Dermis blood vessel endothelial cell (primary cell): ENCODE data around the gene ABCA13. TPM values are rescaled to one million over a fixed set of nuclear protein-coding genes. Genes with fewer than 3 reads are reported as not detected.
"Not testable (repeated sequence)": the region's sequence is repeated elsewhere in the genome, so short reads cannot be mapped to it uniquely, and the experiment has no call there.

Experiments used
- DNase-seq: peaks from one replicate; pipeline ENCODE4 v3.0.0; 2010
- total RNA-seq: library from RNA; depleted of rRNA; stranded (reverse); fragments of >200 nt; gene quantifications from 2 replicates; pipeline ENCODE4 v1.2.3, GENCODE V29; 2014

Gene ABCA13
- total RNA-seq, 1 donor from 2014 or later, result under 0.01 TPM

DNA sequence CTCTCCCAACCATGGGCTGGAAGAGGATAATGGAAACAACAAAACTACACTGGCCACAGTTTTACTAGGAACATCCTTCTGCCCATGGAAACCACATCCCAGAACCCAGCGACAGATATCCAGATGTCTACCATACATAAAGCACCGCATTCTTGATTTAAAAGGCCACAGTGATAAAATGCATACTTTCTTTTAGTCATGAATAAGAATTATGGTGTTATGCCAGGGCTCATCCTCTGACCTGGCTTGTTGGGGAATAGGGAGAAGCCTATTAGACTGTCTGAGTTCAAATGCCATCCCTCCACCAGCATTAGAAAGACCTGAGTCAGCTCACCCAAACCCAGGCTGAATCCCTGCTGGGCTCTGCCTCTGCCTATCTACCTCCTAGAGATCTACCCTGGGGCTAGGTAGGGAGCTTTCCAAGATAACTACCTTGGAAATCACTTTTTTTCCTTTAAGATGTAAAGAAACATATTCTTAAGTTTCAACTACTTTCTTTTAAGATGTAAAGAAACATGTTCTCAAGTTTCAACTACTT is 5.2 kb downstream of the ABCA13 start:
- DNase-seq, result no peak

- no peak for DNase-seq
Observed at GRCh38 chr7:48177271-48177670, 6.0 kb downstream of the ABCA13 start.

GRCh38 chr7:48179496-48180030 is 8.3 kb downstream of the ABCA13 start:
- DNase-seq, result no peak

DNA sequence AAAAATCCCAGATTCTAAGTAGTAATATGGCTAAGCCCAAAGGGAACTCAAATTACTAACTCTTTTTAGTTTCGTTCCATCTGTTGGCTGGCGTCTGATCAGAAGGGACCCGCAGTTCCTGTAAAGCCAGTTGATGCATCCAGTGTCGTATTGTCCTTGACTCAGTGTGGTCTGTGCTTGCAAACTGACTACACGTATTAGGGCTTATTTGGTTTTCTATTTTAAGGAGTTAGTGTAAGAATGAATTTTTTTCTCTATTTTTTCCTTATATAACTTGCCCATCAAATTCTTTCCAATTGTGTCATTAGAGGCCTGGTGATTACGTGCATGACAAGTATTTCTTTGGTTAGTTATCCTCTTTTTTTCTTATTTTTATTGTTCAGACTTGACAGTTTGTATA is 9.7 kb downstream of the ABCA13 start:
- DNase-seq, result no peak

- peak; percentile 22 for DNase-seq
Observed at GRCh38 chr7:48182718-48183369, 11.6 kb downstream of the ABCA13 start.

DNA sequence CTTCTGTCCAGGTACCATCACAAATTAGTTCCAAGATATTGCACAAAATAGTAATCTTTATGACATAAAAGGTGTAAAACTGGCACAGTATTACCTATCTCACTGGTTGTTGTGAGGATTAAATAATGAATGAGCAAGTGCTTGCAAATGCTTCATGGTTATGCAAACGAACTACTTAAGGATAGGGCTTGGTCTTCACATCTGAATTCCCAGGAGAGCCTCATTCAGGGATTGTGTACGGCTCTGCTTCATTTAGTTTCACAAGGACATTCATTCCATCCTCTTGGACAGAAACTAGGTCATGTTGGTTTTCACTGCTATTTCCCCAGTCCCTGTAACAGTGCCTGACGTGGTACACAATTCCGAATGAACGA is 12.1 kb downstream of the ABCA13 start:
- DNase-seq, result no peak

- no peak for DNase-seq
Observed at GRCh38 chr7:48183965-48184364, 12.7 kb downstream of the ABCA13 start.

GRCh38 chr7:48188776-48189520 is 17.7 kb downstream of the ABCA13 start:
- DNase-seq, result no peak

DNA sequence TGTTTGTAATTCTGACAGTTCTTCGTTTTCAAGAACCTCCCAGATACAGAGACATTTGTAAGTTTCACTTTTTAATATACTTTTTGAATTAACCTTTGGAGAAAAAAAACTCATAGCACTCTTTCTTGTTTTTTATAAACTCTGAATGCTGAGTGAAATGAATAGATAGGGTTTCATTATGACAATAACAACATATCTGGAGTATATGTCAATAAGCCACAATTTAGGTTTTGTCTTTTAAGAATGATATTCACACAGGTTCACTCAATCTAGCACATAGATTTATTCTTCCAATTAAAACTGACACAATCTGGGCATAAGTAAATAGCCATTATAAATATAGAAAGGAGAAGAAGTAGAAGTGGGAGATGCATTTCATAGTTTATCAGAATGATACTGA is 21.7 kb downstream of the ABCA13 start:
- DNase-seq, result no peak

GRCh38 chr7:48193421-48193820 is 22.2 kb downstream of the ABCA13 start:
- DNase-seq, result no peak

- not testable (repeated sequence) for DNase-seq
Observed at GRCh38 chr7:48200946-48201589, 29.8 kb downstream of the ABCA13 start.

DNA sequence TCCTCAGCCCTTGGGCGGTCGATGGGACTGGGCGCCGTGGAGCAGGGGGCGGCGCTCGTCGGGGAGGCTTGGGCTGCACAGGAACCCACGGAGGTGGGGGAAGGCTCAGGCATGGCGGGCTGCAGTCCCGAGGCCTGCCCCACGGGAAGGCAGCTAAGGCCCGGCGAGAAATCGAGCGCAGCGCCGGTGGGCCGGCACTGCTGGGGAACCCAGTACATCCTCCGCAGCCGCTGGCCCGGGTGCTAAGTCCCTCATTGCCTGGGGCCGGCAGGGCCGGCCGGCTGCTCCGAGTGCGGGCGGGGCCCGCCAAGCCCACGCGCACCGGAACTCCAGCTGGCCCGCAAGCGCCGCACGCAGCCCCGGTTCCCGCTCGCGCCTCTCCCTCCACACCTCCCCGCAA is 31.7 kb downstream of the ABCA13 start:
- DNase-seq, result not testable (repeated sequence)

- DNase-seq, result no peak
Observed at GRCh38 chr7:48207155-48207675, 36.0 kb downstream of the ABCA13 start.

DNA sequence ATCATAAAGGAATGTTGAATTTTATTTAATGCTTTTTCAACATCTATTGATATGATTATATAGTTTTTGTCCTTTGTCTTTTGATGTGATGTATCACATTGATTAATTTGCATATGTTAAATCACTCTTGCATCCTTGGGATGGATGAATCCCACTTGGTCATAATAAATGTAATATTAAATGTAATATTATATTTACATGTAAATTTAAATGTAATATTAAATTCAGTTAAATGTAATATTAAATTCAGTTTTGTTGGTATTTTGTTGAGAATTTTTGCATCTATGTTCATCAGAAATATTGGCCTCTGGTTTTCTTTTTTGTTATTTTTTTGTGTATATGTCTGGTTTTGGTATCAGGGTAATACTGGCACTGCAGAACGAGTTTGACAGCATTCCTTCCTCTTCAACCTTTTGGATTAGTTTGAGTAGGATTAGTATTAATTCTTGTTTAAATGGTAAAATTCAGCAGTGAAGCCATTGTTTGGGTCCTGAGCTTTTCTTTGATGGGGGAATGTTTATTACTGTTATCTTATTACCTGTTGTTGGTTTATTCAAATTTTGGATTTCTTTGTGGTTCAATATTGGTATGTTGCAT is 37.8 kb downstream of the ABCA13 start:
- DNase-seq, result no peak

GRCh38 chr7:48213226-48213625 is 42.0 kb downstream of the ABCA13 start:
- DNase-seq, result no peak

- DNase-seq, result no peak
Observed at GRCh38 chr7:48217266-48217665, 46.0 kb downstream of the ABCA13 start.

DNA sequence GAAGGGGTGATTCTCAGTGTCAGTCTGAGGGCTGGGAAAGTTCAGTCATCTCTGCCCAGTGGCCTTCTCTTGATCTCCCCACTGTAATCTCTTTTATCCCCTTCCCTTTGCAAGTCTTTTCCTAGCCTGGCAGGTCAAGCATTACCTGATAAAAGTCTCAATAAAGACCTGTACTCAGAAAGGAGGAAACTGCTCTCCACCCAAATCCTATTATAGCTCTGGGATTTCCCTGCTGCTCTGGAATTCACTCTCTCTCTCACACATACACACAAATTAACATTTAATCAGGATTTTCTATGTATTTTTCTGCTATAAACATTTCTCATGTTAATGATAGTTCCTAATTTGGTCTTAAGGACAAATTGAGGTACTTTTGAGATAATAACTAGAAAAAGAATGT is 46.5 kb downstream of the ABCA13 start:
- DNase-seq, result no peak

DNA sequence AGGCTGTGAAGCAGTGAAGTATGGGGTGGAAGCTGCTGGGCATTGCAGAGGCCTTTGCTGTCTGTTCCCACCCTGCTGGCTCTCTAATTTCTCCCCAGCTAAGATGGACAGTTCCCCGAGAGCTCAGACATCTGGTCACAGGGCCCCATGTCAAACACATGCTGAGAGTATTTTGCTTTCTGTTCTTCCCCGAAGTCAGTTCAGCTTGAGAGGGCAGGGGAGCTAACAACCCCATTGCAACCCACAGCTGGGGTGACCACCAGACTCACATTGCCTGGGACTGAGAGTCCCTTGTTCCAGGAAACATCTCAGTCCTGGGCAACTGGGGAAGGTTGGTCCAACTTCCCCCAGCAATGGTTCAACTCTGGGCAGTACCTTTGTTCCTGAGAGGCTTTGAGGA is 52.8 kb downstream of the ABCA13 start:
- no peak for DNase-seq

GRCh38 chr7:48225101-48225500 is 53.8 kb downstream of the ABCA13 start:
- DNase-seq, result no peak

GRCh38 chr7:48237354-48237753 is 66.1 kb downstream of the ABCA13 start:
- DNase-seq, result no peak

- no peak for DNase-seq
Observed at GRCh38 chr7:48242846-48243245, 71.6 kb downstream of the ABCA13 start.

- peak; percentile 60 for DNase-seq
Observed at GRCh38 chr7:48244864-48245271, 73.6 kb downstream of the ABCA13 start.
